ENCODE data around the gene MYL12B. TPM values are rescaled to one million over a fixed set of nuclear protein-coding genes. Genes with fewer than 3 reads are reported as not detected.

Gene MYL12B
- total RNA-seq, 1 experiment from 2014 or later = 383 TPM

- no TSS peak for BruUV-seq (replicated peaks)
- H3K4me1 ChIP-seq (replicated peaks; ENCODE audit: insufficient read depth) = peaks cover 32% of the 10 kb centered on the region
- no peak for TF ChIP-seq CTCF (conservative IDR thresholded peaks at IDR 0.05)
- no peak for TF ChIP-seq EZH2 (IDR thresholded peaks at IDR 0.05; ENCODE audit: low read depth)
- no peaks in the 10 kb centered on the region for H4K20me1 ChIP-seq (ENCODE audit: insufficient read depth)
- H3F3A ChIP-seq (ENCODE audit: insufficient read depth, low read depth) = peaks cover 22% of the 10 kb centered on the region; the same call in 1 of the 2 replicates
- ChIA-PET CTCF (interaction anchor here (0.9 kb wide), 1 partner anchor 59 kb away, joined by 10 read pairs; no protein-coding TSS in a partner anchor), POLR2A (ENCODE audit: unreplicated experiment) (no interaction called here)
- H3K4me3 ChIP-seq = no peak overlapping the region
- no peak overlapping the region for H3K27ac ChIP-seq
- no peaks in the 10 kb centered on the region for H3K27me3 ChIP-seq (ENCODE audit: insufficient read depth, low read depth)
- H3K9me2 ChIP-seq (ENCODE audit: insufficient read depth) = no peaks in the 10 kb centered on the region
- H3K36me3 ChIP-seq (ENCODE audit: low read depth) = no peaks in the 10 kb centered on the region
- H3K4me2 ChIP-seq = no peak overlapping the region
- H3K79me2 ChIP-seq (ENCODE audit: low read depth) = no peaks in the 10 kb centered on the region
- intact Hi-C loops (cut with micrococcal nuclease; ENCODE audit: unreplicated experiment) = loop anchor here (5.0 kb wide), 1 partner anchor 42 kb away; no protein-coding TSS in a partner anchor
- H3K9me3 ChIP-seq (ENCODE audit: insufficient read depth, low read depth) = peaks cover 13% of the 10 kb centered on the region
- DNase-seq = no peak
- H2AFZ ChIP-seq = no peak overlapping the region
These were observed 62.0 kb downstream of the MYL12B start for GRCh38 chr18:3323900-3324299.

Other genes starting within 250 kb of the MYL12B start
- 13.3 and 15.0 TPM in 2 replicates for gene LPIN2, start 249.0 kb upstream of the MYL12B start, total RNA-seq (2021)
- 0.88 and 1.3 TPM in 2 replicates for gene MYOM1, start 42.2 kb upstream of the MYL12B start, total RNA-seq (2021)
- gene MYL12A, start 14.3 kb upstream of the MYL12B start, total RNA-seq (2021) = 469 and 532 TPM in 2 replicates
- gene TGIF1, start 188.0 kb downstream of the MYL12B start, total RNA-seq (2021) = 188 and 203 TPM in 2 replicates

Measured in PC-9 (cell line).